Fibroblast of lung (primary cell): ENCODE results near the gene TIAM1. TPM values are rescaled to one million over a fixed set of nuclear protein-coding genes. Genes with fewer than 3 reads are reported as not detected.

ENCODE experiments used
- DNase-seq, 2 donors: peaks; one replicate each; pipeline versions ENCODE4 v3.0.0 to v3.0.0-alpha.2; 2010; ENCODE audit warnings: low read depth in 2 of 2
- H2AFZ ChIP-seq: 2 replicates; pipeline ENCODE4 v1.5.1; 2012; ENCODE audit warnings: low read length, control low read depth, inconsistent platforms
- H3K27ac ChIP-seq: 2 replicates; pipeline ENCODE4 v1.5.1; 2011; ENCODE audit warnings: low read length, control low read depth; ENCODE audit not compliant: insufficient read depth
- H3K27me3 ChIP-seq: 2 replicates; pipeline ENCODE4 v1.5.1; 2011; ENCODE audit warnings: mild to moderate bottlenecking, low read length; ENCODE audit not compliant: control insufficient read depth, insufficient read depth
- H3K36me3 ChIP-seq: 2 replicates; pipeline ENCODE4 v1.5.1; 2011; ENCODE audit warnings: low read length; ENCODE audit not compliant: control insufficient read depth, insufficient read depth
- H3K4me1 ChIP-seq: 2 replicates; pipeline ENCODE4 v1.5.1; 2011; ENCODE audit warnings: low read length; ENCODE audit not compliant: control insufficient read depth, insufficient read depth; ENCODE audit errors: extremely low read depth
- H3K4me2 ChIP-seq: 2 replicates; pipeline ENCODE4 v1.5.1; 2011; ENCODE audit warnings: low read length, control low read depth; ENCODE audit not compliant: insufficient read depth; ENCODE audit errors: extremely low read depth
- H3K4me3 ChIP-seq, 4 experiments: fragments of 200-600 bp in 1 of 4; sonication (generic) in 1 of 4; replicated peaks in 1 of 4; 2 replicates each; pipeline ENCODE4 v1.5.1; 2011 to 2016; ENCODE audit warnings: low read length in 4 of 4, low read depth in 3 of 4, mild to moderate bottlenecking in 3 of 4, control low read depth in 2 of 4, inconsistent platforms in 1 of 4, mixed read lengths in 1 of 4; ENCODE audit not compliant: insufficient read depth in 1 of 4; ENCODE audit errors: control extremely low read depth in 1 of 4
- H3K79me2 ChIP-seq: 2 replicates; pipeline ENCODE4 v1.5.1; 2012; ENCODE audit warnings: mild to moderate bottlenecking, low read length, inconsistent platforms; ENCODE audit not compliant: control insufficient read depth, insufficient read depth
- H3K9ac ChIP-seq: 2 replicates; pipeline ENCODE4 v1.5.1; 2011; ENCODE audit warnings: mild to moderate bottlenecking, low read length, control low read depth; ENCODE audit not compliant: insufficient read depth
- H3K9me3 ChIP-seq: 2 replicates; pipeline ENCODE4 v1.5.1; 2012; ENCODE audit warnings: low read depth, low read length; ENCODE audit not compliant: control insufficient read depth, insufficient read depth
- H4K20me1 ChIP-seq: 2 replicates; pipeline ENCODE4 v1.5.1; 2011; ENCODE audit warnings: low read length; ENCODE audit not compliant: control insufficient read depth, insufficient read depth; ENCODE audit errors: extremely low read depth
- CTCF ChIP-seq, 2 donors: IDR thresholded peaks in 1 of 2; conservative IDR thresholded peaks in 1 of 2; 1 replicate in 1 of 2; 2 replicates in 1 of 2; pipeline ENCODE4 v1.5.1; 2011 to 2012; ENCODE audit warnings: low read length in 2 of 2, control low read depth in 1 of 2, inconsistent platforms in 1 of 2, low read depth in 1 of 2, mild to moderate bottlenecking in 1 of 2
- EZH2 ChIP-seq: IDR thresholded peaks from 2 replicates; pipeline ENCODE4 v1.5.1; 2012; ENCODE audit warnings: low read length, control low read depth, mild to moderate bottlenecking; ENCODE audit errors: missing control alignments
- polyA plus RNA-seq, 2 donors: library from polyadenylated mRNA; depleted of rRNA in 1 of 2; stranded (reverse) in 1 of 2; unstranded in 1 of 2; fragments of >200 nt; gene quantifications; 2 replicates each; pipeline ENCODE4 v1.2.1, GENCODE V29; 2011 to 2012; ENCODE audit warnings: missing spikeins in 1 of 2
- total RNA-seq: library from RNA; depleted of rRNA; stranded (reverse); fragments of >200 nt; gene quantifications from 2 replicates; pipeline ENCODE4 v1.2.1, GENCODE V29; 2014

The TIAM1 gene
- total and polyA plus RNA-seq, 2 donors (not counting 1 experiment from before 2014, with no cell fraction given) = under 0.01 to 0.52 TPM

- TF ChIP-seq CTCF (conservative IDR thresholded peaks at IDR 0.05 in 1 of 2, IDR thresholded peaks at IDR 0.05 in 1 of 2; ENCODE audit: low read depth in 1 of 2, low read length in 2 of 2) (no peak), EZH2 (no peak)
- Histone ChIP-seq H3K9me3 (no peaks in the 10 kb centered on the region), H3K27ac (no peak overlapping the region), H3K4me3 (no peak overlapping the region), H3K4me2 (no peak overlapping the region), H3K27me3 (no peaks in the 10 kb centered on the region), H3K9ac (no peak overlapping the region), H2AFZ (no peak overlapping the region), H3K4me1 (no peaks in the 10 kb centered on the region), H3K36me3 (no peaks in the 10 kb centered on the region), H4K20me1 (no peaks in the 10 kb centered on the region), H3K79me2 (no peaks in the 10 kb centered on the region)
- no peak for DNase-seq
Observed at GRCh38 chr21:31191553-31191952, 152.5 kb downstream of the TIAM1 start.

GRCh38 chr21:31190516-31190915 lies 153.5 kb downstream of the TIAM1 start:
- Histone ChIP-seq H3K27me3 (no peaks in the 10 kb centered on the region), H3K36me3 (no peaks in the 10 kb centered on the region), H3K27ac (no peak overlapping the region), H3K9me3 (no peaks in the 10 kb centered on the region), H3K79me2 (no peaks in the 10 kb centered on the region), H3K4me2 (no peak overlapping the region), H3K4me3 (no peak overlapping the region), H3K9ac (no peak overlapping the region), H2AFZ (no peak overlapping the region), H3K4me1 (no peaks in the 10 kb centered on the region), H4K20me1 (no peaks in the 10 kb centered on the region)
- DNase-seq = no peak
- TF ChIP-seq EZH2 (no peak), CTCF (conservative IDR thresholded peaks at IDR 0.05 in 1 of 2, IDR thresholded peaks at IDR 0.05 in 1 of 2; ENCODE audit: low read depth in 1 of 2, low read length in 2 of 2) (no peak)

- H3K4me3 ChIP-seq = no peak overlapping the region
Observed at GRCh38 chr21:31187499-31187898, 156.6 kb downstream of the TIAM1 start.

More at GRCh38 chr21:31187499-31187898, 156.6 kb downstream of the TIAM1 start:
- Histone ChIP-seq H3K4me2 (no peak overlapping the region), H2AFZ (no peak overlapping the region), H3K36me3 (no peaks in the 10 kb centered on the region), H3K27me3 (no peaks in the 10 kb centered on the region), H4K20me1 (no peaks in the 10 kb centered on the region), H3K79me2 (no peaks in the 10 kb centered on the region), H3K9ac (no peak overlapping the region), H3K27ac (no peak overlapping the region), H3K4me1 (no peaks in the 10 kb centered on the region), H3K9me3 (no peaks in the 10 kb centered on the region)
- TF ChIP-seq EZH2 = no peak
- TF ChIP-seq CTCF (conservative IDR thresholded peaks at IDR 0.05 in 1 of 2, IDR thresholded peaks at IDR 0.05 in 1 of 2; ENCODE audit: low read depth in 1 of 2, low read length in 2 of 2) = no peak
- DNase-seq = no peak
